Endothelial cell of hepatic sinusoid (primary cell): ENCODE results near the gene MTHFSD.

Source experiments
- in situ Hi-C: cut with HindIII; loops from 2 replicates; pipeline ENCODE4 v1.10.0; 2017; ENCODE audit warnings: low sequenced_read_pairs

The MTHFSD gene

DNA sequence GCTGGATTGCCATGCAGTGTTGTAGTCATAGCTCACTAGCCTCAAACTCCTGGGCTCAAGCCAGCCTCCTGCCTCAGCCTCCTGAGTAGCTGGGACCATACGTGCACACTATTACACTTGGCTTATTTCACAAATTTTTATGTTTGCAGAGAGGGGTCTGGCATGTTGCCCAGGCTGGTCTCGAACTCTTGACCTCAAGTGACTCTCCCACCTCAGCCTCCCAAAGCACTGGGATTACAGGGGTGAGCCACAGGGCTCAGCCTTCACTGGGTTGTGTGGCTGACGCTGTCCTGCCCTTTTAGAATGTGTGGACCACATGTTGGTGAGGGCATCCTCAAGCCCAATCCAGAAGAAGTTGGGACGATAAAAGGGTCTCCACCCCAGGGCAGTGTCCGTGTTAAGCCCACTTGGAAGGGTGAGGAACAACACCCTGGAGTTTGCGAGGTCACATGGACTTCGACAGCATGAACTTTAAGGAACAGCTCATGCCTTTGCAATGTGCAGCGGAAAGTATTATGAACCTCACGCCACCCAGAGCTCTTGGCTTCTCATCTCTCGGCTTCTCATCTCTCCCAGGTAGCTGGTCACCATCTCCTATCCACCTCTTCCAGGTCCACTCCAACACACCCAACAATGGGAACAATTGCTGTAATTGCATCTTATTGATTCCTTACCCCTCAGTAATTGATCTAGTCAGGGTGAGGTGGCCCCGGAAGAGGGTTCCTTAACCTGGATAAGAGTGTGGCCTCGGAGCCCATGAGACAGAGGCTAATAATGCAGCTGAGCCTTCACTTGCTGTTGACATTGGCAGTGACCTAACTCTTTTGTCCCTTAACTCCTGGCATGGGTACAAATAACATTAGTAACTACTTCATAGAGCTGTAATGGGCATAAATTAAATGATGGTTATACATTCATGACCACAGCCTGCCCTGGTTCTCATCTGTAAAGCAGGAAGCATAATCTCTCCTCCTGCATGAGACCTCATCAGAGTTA, 30.0 kb upstream of the MTHFSD start:
- in situ Hi-C loops, result no loop called here

DNA sequence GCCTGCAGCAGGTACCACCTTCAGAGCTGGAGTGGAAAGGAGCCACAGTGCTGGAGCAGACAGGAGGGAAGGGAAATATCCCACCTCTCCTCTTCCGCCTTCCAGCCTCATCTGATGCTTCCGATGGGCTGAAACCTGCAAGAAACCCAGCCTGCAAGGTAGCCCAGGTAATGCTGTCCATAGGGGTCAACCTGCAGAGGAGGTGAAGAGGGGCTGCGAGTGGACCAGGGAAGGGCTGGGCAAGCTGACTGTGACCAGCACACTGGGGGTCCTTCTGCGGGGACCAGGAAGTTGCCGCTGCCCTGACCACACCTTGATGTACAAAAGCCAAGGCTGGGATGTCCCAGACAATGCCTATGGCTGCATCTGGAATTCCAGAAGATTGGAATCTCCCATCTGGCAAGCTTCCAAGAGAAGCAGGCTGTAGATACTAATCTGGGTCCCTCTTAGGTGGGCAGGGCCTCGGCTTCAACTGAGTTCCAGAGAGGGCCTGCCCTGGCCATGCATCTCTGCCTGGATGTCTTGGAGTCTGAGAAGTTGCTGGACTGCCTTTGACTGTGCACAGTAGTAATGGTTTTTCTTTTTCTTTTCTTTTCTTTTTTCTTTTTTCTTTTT, 29.1 kb upstream of the MTHFSD start:
- in situ Hi-C loops, result no loop called here

DNA sequence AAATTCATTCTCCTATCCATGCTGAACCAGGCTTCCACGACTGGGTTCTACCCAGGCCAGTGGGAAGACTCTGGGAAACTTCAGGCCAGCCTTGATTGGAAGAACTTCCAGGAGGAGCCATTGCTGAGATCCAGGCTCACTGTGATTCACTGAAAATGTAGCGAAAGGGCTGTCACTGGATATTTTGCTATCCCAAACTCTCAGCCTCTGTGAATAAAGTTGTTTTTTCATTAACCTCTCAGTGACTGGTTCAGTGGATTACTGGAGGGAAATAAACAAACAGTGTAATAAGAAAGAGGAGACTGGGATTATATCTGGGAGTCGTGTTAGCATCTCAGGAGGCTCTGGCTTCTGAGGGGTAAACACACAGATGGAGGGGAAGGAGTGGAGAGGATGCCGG, 26.4 kb upstream of the MTHFSD start:
- in situ Hi-C loops, result no loop called here

DNA sequence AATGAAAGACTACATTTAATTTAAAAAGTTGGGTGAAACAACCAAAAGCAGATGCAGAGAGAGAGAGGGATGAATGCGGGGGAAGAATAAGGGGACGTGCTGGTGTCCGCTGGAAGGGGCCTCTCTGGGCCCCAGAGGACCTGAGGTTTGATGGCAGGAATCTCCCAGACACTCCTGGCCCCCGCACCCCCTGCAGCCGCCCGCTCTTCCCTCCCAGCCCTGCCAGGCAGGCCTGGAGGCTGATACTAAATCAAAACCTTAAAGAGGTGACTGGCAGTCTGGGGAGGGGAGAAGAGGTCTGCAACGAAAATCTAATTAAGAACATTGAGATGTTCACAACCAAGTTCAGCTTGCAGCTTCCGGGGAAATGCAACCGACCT, 25.7 kb upstream of the MTHFSD start:
- in situ Hi-C loops, result no loop called here

- in situ Hi-C loops, result no loop called here
Measured at GRCh38 chr16:86580063-86580790, 25.2 kb upstream of the MTHFSD start.

- in situ Hi-C loops, result no loop called here
Measured at GRCh38 chr16:86579268-86580062, 24.4 kb upstream of the MTHFSD start.

DNA sequence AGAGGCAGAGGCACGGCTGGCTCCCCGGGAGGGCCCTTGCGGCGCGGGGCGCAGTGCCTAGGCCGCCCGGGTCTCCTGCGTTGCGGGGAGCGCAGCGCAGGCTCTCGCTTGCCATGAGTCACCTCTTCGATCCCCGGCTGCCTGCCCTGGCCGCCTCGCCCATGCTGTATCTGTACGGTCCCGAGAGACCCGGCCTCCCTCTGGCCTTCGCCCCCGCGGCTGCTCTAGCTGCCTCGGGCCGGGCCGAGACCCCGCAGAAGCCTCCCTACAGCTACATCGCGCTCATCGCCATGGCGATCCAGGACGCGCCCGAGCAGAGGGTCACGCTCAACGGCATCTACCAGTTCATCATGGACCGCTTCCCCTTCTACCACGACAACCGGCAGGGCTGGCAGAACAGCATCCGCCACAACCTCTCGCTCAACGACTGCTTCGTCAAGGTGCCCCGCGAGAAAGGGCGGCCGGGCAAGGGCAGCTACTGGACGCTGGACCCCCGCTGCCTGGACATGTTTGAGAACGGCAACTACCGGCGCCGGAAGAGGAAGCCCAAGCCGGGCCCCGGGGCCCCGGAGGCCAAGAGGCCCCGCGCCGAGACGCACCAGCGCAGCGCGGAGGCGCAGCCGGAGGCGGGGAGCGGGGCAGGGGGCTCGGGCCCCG, 23.7 kb upstream of the MTHFSD start:
- in situ Hi-C loops, result no loop called here

- in situ Hi-C loops, result no loop called here
Measured at GRCh38 chr16:86578061-86578599, 23.1 kb upstream of the MTHFSD start, which contains the start of gene FOXL1. FOXL1 (plus strand) TSS chr16:86578549; CDS start chr16:86578724, 175 bp downstream.

GRCh38 chr16:86577314-86577971, 22.4 kb upstream of the MTHFSD start:
- in situ Hi-C loops, result no loop called here

DNA sequence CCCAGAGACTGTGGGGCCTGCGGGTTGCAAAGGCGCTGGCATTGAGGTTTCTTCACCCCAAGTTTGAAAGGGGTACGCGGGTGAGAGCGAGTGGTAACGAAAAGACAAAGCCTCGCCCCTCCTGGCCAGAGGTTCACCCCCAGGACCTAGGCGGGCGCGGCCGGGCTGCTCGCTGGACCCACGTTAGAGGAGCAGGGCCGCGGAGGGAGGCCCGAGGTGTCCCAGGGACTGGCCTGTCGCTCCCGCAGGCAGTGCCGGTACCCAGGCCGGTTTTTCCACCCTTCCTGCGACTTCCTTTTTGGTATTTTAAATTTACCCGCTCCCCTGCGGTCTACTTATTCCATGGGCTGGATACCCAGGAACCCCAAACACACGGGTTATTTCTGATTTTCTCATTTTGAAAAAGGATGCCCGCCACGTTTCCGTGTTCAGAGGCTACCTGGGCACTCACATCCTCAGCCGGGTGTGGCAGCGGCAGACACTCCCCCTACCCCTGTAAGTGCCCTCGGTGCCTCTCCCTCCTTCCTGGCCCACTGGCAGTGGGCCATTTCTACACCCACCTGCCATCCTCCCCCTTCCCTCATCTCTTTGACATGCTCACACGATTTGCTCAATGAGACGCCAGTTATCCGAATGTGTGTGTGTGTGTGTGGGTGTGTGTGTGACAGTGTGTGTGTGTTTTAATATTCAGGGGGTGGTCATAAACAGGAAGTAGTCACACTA, 21.7 kb upstream of the MTHFSD start:
- in situ Hi-C loops, result no loop called here

GRCh38 chr16:86575754-86576557, 20.9 kb upstream of the MTHFSD start:
- in situ Hi-C loops, result no loop called here

DNA sequence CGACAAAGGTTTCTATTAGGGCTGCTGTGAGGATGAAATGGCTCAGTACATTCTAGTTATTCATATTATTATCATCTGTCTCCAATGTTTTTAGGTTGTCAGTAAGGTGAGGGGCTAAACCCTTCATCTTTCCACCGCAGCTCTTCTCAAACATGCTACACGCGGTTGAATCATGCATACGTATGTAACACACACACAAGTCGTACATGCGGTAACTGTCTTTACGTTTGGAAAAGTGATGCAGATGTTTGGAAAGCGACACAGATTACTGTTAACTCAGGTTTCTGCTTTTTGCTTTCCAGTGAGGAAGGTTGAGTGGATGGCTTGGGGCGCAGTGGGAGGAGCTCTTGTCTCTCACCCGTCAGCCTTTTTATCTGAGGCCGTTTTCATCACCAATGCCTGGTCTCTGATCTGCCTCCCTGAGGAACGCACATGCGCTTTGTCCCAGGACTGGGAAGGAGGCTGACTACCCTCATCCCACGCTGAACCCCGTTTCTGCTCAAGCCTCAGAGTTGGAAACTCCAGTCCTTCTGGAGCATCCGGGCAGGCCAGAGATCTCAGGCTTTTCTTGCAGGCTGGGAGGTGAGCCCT, 20.2 kb upstream of the MTHFSD start:
- in situ Hi-C loops, result no loop called here

- in situ Hi-C loops, result loop anchor here (5.0 to 25.0 kb wide), 5 partner anchors 183 to 688 kb away; no protein-coding TSS in a partner anchor
Measured at GRCh38 chr16:86574646-86575045, 19.6 kb upstream of the MTHFSD start.

- in situ Hi-C loops, result loop anchor here (5.0 to 25.0 kb wide), 5 partner anchors 183 to 688 kb away; no protein-coding TSS in a partner anchor
Measured at GRCh38 chr16:86573646-86574508, 18.8 kb upstream of the MTHFSD start.

GRCh38 chr16:86573215-86573614, 18.2 kb upstream of the MTHFSD start:
- in situ Hi-C loops, result loop anchor here (5.0 to 25.0 kb wide), 5 partner anchors 184 to 689 kb away; no protein-coding TSS in a partner anchor

GRCh38 chr16:86572606-86573005, 17.6 kb upstream of the MTHFSD start:
- in situ Hi-C loops, result loop anchor here (5.0 to 25.0 kb wide), 5 partner anchors 185 to 690 kb away; no protein-coding TSS in a partner anchor
